ENCODE results near the gene FRMD1. TPM values are rescaled to one million over a fixed set of nuclear protein-coding genes. Genes with fewer than 3 reads are reported as not detected.

Gene FRMD1
- total RNA-seq, 4 donors from 2014 or later: 9.9 to 14.4 (median 12.5) TPM

DNA sequence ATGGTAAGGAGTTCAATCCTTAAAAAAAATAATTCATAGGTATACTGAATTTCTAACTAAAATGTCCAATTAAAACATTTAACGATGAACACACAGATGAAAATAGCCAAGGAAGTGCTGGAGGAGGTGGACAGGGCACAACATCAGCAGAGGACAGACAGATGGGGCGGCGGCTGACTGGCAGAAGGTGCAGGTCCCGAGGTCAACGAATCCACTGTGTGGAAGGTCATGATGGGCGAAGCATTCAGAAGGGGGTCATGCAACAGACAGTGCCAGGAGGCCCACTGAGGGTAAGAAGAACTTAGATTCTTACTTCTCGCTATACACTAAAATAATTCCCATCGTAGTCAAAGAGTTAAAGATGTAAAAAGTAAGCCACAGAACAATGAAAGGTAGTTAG lies 34.2 kb upstream of the FRMD1 start:
- H3K27ac ChIP-seq: no peak overlapping the region
- no peaks in the 10 kb centered on the region for H3K27me3 ChIP-seq
- 90 to 95% methylated on average over 8 of the region's 8 CpGs for WGBS, 2 donors
- peaks cover 0 to 3% (median 0%) of the 10 kb centered on the region in 4 donors for H3K9me3 ChIP-seq
- no peaks in the 10 kb centered on the region for H3K36me3 ChIP-seq
- no peak for DNase-seq (ENCODE audit: low spot score in 2 of 2)
- H3K4me1 ChIP-seq: peaks cover 0 to 3% (median 0%) of the 10 kb centered on the region in 4 donors
- TF ChIP-seq EP300 (IDR thresholded peaks at IDR 0.05): no peak
- no peak for TF ChIP-seq POLR2A (IDR thresholded peaks at IDR 0.05)
- TF ChIP-seq, protein P1, sequence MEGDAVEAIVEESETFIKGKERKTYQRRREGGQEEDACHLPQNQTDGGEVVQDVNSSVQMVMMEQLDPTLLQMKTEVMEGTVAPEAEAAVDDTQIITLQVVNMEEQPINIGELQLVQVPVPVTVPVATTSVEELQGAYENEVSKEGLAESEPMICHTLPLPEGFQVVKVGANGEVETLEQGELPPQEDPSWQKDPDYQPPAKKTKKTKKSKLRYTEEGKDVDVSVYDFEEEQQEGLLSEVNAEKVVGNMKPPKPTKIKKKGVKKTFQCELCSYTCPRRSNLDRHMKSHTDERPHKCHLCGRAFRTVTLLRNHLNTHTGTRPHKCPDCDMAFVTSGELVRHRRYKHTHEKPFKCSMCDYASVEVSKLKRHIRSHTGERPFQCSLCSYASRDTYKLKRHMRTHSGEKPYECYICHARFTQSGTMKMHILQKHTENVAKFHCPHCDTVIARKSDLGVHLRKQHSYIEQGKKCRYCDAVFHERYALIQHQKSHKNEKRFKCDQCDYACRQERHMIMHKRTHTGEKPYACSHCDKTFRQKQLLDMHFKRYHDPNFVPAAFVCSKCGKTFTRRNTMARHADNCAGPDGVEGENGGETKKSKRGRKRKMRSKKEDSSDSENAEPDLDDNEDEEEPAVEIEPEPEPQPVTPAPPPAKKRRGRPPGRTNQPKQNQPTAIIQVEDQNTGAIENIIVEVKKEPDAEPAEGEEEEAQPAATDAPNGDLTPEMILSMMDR (IDR thresholded peaks at IDR 0.05): no peak
- H3K4me3 ChIP-seq: no peak overlapping the region

DNA sequence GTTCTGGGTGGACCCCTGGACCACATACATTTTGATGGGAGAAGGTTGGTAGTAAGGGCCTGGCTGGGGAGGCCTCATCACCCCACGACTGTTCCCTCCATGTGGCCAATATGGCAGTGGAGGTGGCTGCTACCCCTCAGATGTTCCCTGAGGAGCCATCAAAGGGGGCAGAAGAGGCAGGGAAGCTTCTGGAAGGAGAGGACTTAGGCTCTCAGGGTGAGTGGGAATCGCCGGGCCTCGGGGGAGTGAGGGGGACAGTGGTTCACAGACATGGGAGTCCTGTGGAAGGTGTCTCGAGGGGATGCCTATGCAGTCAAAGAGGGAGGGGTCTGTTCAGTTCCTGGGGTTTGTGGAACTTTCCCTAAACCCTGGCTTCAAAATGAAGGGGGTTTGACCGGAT lies 32.9 kb upstream of the FRMD1 start:
- 91 to 94% methylated on average over 6 of the region's 6 CpGs for WGBS, 2 donors
- peaks cover 0 to 3% (median 0%) of the 10 kb centered on the region in 4 donors for H3K9me3 ChIP-seq
- DNase-seq (ENCODE audit: low spot score in 2 of 2): no peak
- no peaks in the 10 kb centered on the region for H3K27me3 ChIP-seq
- no peak overlapping the region for H3K27ac ChIP-seq
- H3K36me3 ChIP-seq: no peaks in the 10 kb centered on the region
- no peak overlapping the region for H3K4me3 ChIP-seq
- H3K4me1 ChIP-seq: peaks cover 0 to 15% (median 0%) of the 10 kb centered on the region in 4 donors
- no peak for TF ChIP-seq POLR2A (IDR thresholded peaks at IDR 0.05)
- TF ChIP-seq, protein P1 (IDR thresholded peaks at IDR 0.05): no peak
- TF ChIP-seq EP300 (IDR thresholded peaks at IDR 0.05): no peak

DNA sequence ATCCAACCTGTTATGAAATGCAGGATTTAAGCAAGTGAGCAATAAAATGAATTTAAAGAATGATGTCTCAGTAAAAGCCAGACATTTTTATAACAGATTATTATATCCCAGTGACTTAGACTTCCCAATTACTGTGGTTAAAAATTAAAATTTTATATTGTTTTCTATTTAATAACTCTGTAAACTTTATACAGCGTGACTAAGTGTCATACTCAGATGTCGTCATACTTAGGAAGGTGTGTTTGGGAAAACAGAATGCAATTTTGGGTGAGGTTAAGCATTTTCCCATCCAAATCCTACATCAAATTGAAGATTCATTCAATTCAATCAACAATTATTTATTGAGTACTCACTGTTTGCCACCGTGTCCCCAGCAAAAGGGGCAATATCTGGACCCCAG lies 31.4 kb upstream of the FRMD1 start:
- no peaks in the 10 kb centered on the region for H3K9me3 ChIP-seq
- no peak for DNase-seq (ENCODE audit: low spot score in 2 of 2)
- H3K27me3 ChIP-seq: no peaks in the 10 kb centered on the region
- H3K4me1 ChIP-seq: peaks cover 0 to 22% (median 0%) of the 10 kb centered on the region in 4 donors
- 80 to 88% methylated on average over 3 of the region's 3 CpGs for WGBS, 2 donors
- no peaks in the 10 kb centered on the region for H3K36me3 ChIP-seq
- TF ChIP-seq EP300 (IDR thresholded peaks at IDR 0.05) (no peak), POLR2A (IDR thresholded peaks at IDR 0.05) (no peak)
- TF ChIP-seq, protein P1 (IDR thresholded peaks at IDR 0.05): no peak
- no peak overlapping the region for H3K4me3 ChIP-seq
- no peak overlapping the region for H3K27ac ChIP-seq

DNA sequence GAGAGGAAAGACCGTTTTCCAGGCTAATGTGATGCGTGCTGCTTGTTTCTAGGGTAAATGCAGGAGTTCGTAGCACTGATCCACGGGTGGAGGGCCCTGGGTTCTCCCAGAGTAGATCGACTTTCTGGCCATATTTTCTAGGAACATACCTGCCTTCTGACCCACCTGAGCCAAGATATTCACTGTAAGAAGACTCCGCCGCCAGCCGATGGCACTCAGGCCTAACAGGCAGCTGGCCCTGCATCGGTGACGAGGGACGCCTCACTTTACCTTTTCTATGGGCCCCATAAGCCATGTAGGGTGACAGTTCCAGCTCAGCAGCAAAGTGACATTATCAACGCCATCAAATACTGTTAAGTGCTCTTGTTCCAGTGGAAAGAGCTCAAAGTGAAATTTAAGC lies 30.2 kb upstream of the FRMD1 start:
- Histone ChIP-seq H3K4me3 (no peak overlapping the region), H3K27me3 (no peaks in the 10 kb centered on the region), H3K36me3 (no peaks in the 10 kb centered on the region), H3K4me1 (peaks cover 0 to 22% (median 0%) of the 10 kb centered on the region in 4 donors), H3K27ac (no peak overlapping the region), H3K9me3 (no peaks in the 10 kb centered on the region)
- 94 to 96% methylated on average over 12 of the region's 12 CpGs for WGBS, 2 donors
- TF ChIP-seq POLR2A (IDR thresholded peaks at IDR 0.05) (no peak), EP300 (IDR thresholded peaks at IDR 0.05) (no peak)
- TF ChIP-seq, protein P1 (IDR thresholded peaks at IDR 0.05): no peak
- DNase-seq (ENCODE audit: low spot score in 2 of 2): no peak

DNA sequence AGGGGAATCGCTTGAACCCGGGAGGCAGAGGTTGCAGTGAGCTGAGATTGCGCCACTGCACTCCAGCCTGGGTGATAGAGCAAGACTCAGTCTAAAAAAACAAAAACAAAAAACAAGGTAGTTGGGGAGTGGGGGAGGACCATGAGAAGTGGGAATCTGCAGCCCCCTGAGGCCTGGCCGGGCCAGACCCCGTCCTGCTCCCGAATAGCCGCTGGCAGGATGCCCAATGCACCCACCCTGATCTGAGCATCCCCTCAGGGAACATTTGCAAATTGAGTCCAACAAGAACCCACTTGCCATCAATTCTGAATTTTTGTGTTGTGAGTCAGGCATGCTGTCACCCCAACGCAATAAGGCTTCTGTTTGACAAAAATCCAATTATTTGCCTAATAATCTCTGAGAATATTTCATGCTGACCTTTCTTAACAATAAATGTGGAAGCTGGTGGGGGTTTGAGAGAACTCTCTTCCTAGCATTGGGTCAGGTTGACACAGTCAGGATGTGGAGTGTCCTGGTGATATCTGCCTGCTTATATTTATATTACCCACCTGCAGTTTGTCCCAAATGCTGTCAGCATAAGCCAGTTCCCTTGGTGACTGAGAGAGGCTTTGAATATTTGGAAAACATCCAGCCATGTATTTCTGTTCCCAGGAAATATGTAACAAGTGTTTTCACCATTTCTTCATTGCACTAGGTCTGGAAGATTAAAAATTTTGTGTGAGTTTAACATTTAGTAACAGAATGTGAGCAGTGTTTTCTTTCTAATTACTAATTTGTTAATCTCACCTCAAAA lies 28.4 kb upstream of the FRMD1 start:
- H3K27me3 ChIP-seq: peaks cover 0 to 7% of the 10 kb centered on the region in 2 donors
- no peak overlapping the region for H3K4me3 ChIP-seq
- 47 to 57% methylated on average over 8 of the region's 8 CpGs for WGBS, 2 donors
- DNase-seq (ENCODE audit: low spot score in 2 of 2): no peak
- H3K9me3 ChIP-seq: no peaks in the 10 kb centered on the region
- peaks cover 0 to 22% (median 0%) of the 10 kb centered on the region in 4 donors for H3K4me1 ChIP-seq
- TF ChIP-seq, protein P1 (IDR thresholded peaks at IDR 0.05): no peak
- TF ChIP-seq POLR2A (IDR thresholded peaks at IDR 0.05) (no peak), EP300 (IDR thresholded peaks at IDR 0.05) (no peak)
- no peak overlapping the region for H3K27ac ChIP-seq
- H3K36me3 ChIP-seq: no peaks in the 10 kb centered on the region
